ENCODE results near the gene ANO8. TPM values are rescaled to one million over a fixed set of nuclear protein-coding genes. Genes with fewer than 3 reads are reported as not detected.

ANO8 gene
- total and polyA plus RNA-seq, 8 donors = 1.1 to 37.9 (median 9.8) TPM

DNA sequence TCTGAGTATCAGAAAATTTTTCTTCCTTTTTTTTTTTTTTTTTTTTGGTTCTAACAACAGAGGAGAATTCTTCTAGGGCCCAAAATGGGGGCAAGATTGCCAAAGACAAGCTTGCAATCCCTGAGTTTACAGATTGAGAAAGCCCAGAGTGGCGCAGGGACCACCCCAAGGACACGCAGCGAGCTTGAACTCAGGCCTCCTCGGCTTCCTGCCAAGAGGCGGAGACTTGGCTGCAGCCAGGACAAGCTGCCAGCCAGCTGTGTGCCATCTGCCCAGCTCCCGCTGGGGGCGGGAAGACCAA is 29.5 kb downstream of the ANO8 start:
- H3K4me3 ChIP-seq = peak overlapping the region; percentile 65 to 85 (median 78)
- intact Hi-C loops (cut with DNase I; ENCODE audit: low total_unique reads) = no loop called here

DNA sequence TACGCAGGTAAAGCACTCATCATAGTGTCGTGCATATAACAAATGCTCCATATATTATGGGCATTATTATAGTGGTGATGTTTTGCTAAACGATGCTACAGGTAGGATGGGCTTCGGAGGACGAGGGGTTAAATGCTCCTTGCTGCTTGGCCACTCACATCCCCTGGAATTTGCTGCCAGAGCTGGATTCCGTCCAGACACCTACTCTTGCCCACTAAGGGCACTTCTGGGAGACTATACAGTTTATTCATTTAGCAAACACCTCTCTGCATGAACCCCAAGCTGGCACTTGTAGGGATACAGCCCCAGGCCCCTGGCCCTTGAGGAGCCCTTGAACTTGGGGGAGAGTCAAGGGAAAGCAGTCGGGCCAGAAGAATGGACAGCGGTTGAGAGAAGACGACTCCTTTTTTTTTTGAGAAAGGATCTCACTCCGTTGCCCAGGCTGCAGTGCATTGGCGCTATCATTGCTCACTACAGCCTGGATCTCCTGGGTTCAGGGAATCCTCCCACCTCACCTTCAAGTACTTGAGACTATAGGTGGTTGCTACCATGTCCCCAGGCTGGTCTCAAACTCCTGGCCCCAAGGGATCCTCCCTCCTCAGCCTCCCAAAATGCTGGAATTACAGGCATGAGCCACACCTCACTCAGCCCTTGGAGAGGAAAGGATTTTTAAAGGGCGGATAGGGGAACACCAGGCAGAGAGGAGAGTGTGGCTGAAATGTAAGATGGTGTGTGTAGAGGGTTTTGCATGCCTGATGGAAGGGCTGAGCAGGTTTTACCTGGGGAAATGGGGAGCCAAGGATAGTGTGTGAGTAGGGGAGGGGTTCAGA is 30.1 kb downstream of the ANO8 start:
- Histone ChIP-seq H3K36me3 (peaks cover 0 to 17% (median 11%) of the 10 kb centered on the region in 4 donors), H3K4me1 (peaks cover 26 to 78% (median 62%) of the 10 kb centered on the region in 4 donors), H3K9me3 (no peaks in the 10 kb centered on the region), H3K27me3 (no peaks in the 10 kb centered on the region), H3K4me3 (peak overlapping the region in 1 of 4 donors; percentile 65), H3K27ac (peak overlapping the region in 4 of 5 donors; percentile 89 to 92 (median 91))
- peak in 1 of 2 donors; percentile 53 for DNase-seq
- WGBS, 5 donors = 60 to 66% (median 61%) methylated on average over 12 of the region's 12 CpGs
- intact Hi-C loops (cut with DNase I; ENCODE audit: low total_unique reads) = no loop called here
- TF ChIP-seq, protein P1, sequence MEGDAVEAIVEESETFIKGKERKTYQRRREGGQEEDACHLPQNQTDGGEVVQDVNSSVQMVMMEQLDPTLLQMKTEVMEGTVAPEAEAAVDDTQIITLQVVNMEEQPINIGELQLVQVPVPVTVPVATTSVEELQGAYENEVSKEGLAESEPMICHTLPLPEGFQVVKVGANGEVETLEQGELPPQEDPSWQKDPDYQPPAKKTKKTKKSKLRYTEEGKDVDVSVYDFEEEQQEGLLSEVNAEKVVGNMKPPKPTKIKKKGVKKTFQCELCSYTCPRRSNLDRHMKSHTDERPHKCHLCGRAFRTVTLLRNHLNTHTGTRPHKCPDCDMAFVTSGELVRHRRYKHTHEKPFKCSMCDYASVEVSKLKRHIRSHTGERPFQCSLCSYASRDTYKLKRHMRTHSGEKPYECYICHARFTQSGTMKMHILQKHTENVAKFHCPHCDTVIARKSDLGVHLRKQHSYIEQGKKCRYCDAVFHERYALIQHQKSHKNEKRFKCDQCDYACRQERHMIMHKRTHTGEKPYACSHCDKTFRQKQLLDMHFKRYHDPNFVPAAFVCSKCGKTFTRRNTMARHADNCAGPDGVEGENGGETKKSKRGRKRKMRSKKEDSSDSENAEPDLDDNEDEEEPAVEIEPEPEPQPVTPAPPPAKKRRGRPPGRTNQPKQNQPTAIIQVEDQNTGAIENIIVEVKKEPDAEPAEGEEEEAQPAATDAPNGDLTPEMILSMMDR (IDR thresholded peaks at IDR 0.05) = no peak
- TF ChIP-seq POLR2AphosphoS5 (IDR thresholded peaks at IDR 0.05) = no peak
- TF ChIP-seq POLR2A (IDR thresholded peaks at IDR 0.05) = no peak
- TF ChIP-seq EP300 (IDR thresholded peaks at IDR 0.05) = no peak

More for the DNA sequence above, 29.5 kb downstream of the ANO8 start:
- 0 to 40% (median 1%) methylated on average over 1 to 7 of the region's 7 CpGs for WGBS, 5 donors
- H3K4me1 ChIP-seq = peaks cover 30 to 79% (median 67%) of the 10 kb centered on the region in 4 donors
- H3K27me3 ChIP-seq = no peaks in the 10 kb centered on the region
- TF ChIP-seq, protein P1 (IDR thresholded peaks at IDR 0.05) = no peak
- peak; percentile 36 for TF ChIP-seq EP300 (IDR thresholded peaks at IDR 0.05)
- peaks cover 0 to 14% (median 9%) of the 10 kb centered on the region in 4 donors for H3K36me3 ChIP-seq
- peak overlapping the region; percentile 70 to 92 (median 90) for H3K27ac ChIP-seq
- DNase-seq = no peak
- no peaks in the 10 kb centered on the region for H3K9me3 ChIP-seq

DNA sequence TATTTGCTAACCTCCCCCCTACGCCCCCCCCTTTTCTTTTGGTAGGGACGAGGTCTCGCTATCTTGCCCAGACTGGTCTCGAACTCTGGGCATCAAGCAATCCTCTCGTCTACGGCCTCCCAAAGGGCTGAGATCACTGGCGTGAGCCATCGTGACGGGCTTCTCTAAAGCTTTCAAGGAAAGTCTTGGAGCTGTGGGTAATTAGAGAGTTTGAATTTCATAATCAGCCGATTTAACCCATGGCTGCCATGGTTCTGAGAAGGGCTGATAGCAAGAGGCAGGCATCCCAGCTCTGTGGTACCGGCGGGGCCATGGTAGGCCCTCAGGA is 30.8 kb downstream of the ANO8 start:
- no peak for TF ChIP-seq POLR2A (IDR thresholded peaks at IDR 0.05)
- TF ChIP-seq, protein P1 (IDR thresholded peaks at IDR 0.05) = no peak
- no peak for TF ChIP-seq EP300 (IDR thresholded peaks at IDR 0.05)
- no peak for TF ChIP-seq POLR2AphosphoS5 (IDR thresholded peaks at IDR 0.05)
- Histone ChIP-seq H3K4me1 (peaks cover 24 to 75% (median 61%) of the 10 kb centered on the region in 4 donors), H3K36me3 (peaks cover 0 to 19% (median 12%) of the 10 kb centered on the region in 4 donors), H3K4me3 (peak overlapping the region in 3 of 4 donors; percentile 61 to 73 (median 71)), H3K27me3 (no peaks in the 10 kb centered on the region), H3K27ac (peak overlapping the region in 4 of 5 donors; percentile 77 to 92 (median 91)), H3K9me3 (no peaks in the 10 kb centered on the region)
- intact Hi-C loops (cut with DNase I; ENCODE audit: low total_unique reads) = no loop called here
- 57 to 79% (median 69%) methylated on average over 12 of the region's 12 CpGs for WGBS, 5 donors
- peak in 1 of 2 donors; percentile 36 for DNase-seq

DNA sequence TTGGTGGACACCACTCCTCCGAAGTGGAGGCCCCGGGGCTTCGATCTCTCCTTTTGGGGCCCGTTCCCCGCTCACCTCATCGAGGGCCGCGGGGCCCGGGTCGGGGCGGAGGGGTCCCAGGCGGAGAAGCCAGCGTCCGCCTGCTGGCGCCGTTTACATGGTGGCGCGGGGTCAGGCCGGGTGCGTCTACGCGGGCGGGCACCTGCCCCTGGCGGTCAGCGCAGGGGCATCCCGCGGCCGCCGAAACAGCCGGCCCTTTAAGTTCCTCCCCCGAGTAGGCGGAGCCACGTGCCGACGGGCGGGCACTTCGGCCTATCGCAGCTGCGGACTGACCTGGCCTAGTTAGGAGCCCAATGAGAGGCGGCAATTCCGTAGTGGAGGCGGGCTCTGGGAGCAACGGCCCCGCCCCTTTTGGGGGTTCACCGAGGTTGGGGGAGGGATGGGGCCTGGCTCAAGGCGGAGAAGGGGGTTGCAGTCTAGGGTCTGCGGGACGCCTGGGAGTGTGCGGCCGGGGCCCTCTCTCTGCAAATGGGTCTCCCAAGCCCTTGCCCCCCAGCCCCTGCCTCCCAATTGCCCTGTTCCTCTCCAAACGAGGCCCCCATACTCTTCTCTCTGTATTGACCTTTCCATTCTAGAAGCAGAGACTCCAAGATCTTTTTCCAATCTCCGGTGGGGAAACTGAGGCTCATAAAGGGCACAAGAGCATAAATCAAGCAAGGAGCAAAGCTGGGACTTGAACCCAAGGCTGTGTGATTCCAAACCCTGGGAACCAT is 31.3 kb downstream of the ANO8 start, which contains the start of gene ABHD8:
Gene ABHD8, minus strand, starts transcription at position 259 of the 773 bp plus-strand sequence. CDS start 1,809 bp downstream, outside the sequence.
- Histone ChIP-seq H3K4me3 (peak within 1 kb of the TSS; percentile 61 to 89 (median 72)), H3K36me3 (peaks cover 0 to 25% (median 15%) of the 10 kb centered on the region in 4 donors), H3K9me3 (peaks cover 0 to under 1% (median 0%) of the 10 kb centered on the region in 4 donors), H3K4me1 (peaks cover 21 to 71% (median 59%) of the 10 kb centered on the region in 4 donors), H3K27me3 (no peaks in the 10 kb centered on the region), H3K27ac (peak within 1 kb of the TSS; percentile 66 to 92 (median 90))
- TF ChIP-seq POLR2AphosphoS5 (IDR thresholded peaks at IDR 0.05) (peak in 2 of 3 donors; percentile 59 to 81), POLR2A (IDR thresholded peaks at IDR 0.05) (no peak)
- TF ChIP-seq, protein P1 (IDR thresholded peaks at IDR 0.05) = peak in 5 of 7 experiments; percentile 46 to 80 (median 73)
- intact Hi-C loops (cut with DNase I; ENCODE audit: low total_unique reads) = no loop called here
- 1 to 2% (median 2%) methylated on average over 13 to 52 of the region's 52 CpGs for whole genome bisulfite sequencing, 5 donors
- DNase-seq = peak; percentile 97 to 98

Measured in stomach (tissue), 9 donors.